Skin epidermis (tissue), 12 donors: ENCODE results near the gene ACACA.
A peak's percentile ranks its signal among the peaks of the same experiment; 100 is the strongest.
"Not testable (repeated sequence)": the region's sequence is repeated elsewhere in the genome, so short reads cannot be mapped to it uniquely, and the experiment has no call there.

Experiments
- H3K27ac ChIP-seq, 21 experiments: fragments of 200-600 bp; sonication (generic) in 11 of 21; one replicate each; pipeline ENCODE4 v1.5.0; 2020; ENCODE audit warnings: mild to moderate bottlenecking in 3 of 21, inconsistent platforms in 2 of 21, moderate library complexity in 2 of 21
- H3K4me3 ChIP-seq, 7 experiments: fragments of 200-600 bp; sonication (generic) in 2 of 7; one replicate each; pipeline ENCODE4 v1.5.0; 2020; ENCODE audit warnings: inconsistent platforms in 2 of 7, mild to moderate bottlenecking in 2 of 7, moderate library complexity in 1 of 7

ACACA gene

GRCh38 chr17:37092071-37092470, 314.6 kb downstream of the ACACA start:
- Histone ChIP-seq H3K27ac (peak overlapping the region in 1 of 21 experiments; percentile 4), H3K4me3 (no peak overlapping the region)

- Histone ChIP-seq H3K27ac (peak overlapping the region in 5 of 21 experiments; percentile 58 to 84 (median 75)), H3K4me3 (no peak overlapping the region)
Observed at GRCh38 chr17:37090941-37091340, 315.7 kb downstream of the ACACA start.

- Histone ChIP-seq H3K4me3 (no peak overlapping the region), H3K27ac (peak overlapping the region in 11 of 21 experiments; percentile 21 to 84 (median 58))
Observed at GRCh38 chr17:37089956-37090355, 316.7 kb downstream of the ACACA start.

- H3K4me3 ChIP-seq, result no peak overlapping the region
- peak overlapping the region in 6 of 21 experiments; percentile 21 to 83 (median 30) for H3K27ac ChIP-seq
Observed at GRCh38 chr17:37088913-37089312, 317.7 kb downstream of the ACACA start.

- H3K27ac ChIP-seq, result peak overlapping the region in 3 of 21 experiments; percentile 6 to 83 (median 30)
Observed at GRCh38 chr17:37088459-37088858, 318.2 kb downstream of the ACACA start.

GRCh38 chr17:37087683-37088082, 319.0 kb downstream of the ACACA start:
- H3K27ac ChIP-seq, result no peak overlapping the region

More at GRCh38 chr17:37088459-37088858, 318.2 kb downstream of the ACACA start:
- no peak overlapping the region for H3K4me3 ChIP-seq

GRCh38 chr17:37086948-37087347, 319.7 kb downstream of the ACACA start:
- Histone ChIP-seq H3K4me3 (no peak overlapping the region), H3K27ac (no peak overlapping the region)

More at GRCh38 chr17:37087683-37088082, 319.0 kb downstream of the ACACA start:
- H3K4me3 ChIP-seq, result no peak overlapping the region

- H3K27ac ChIP-seq, result no peak overlapping the region
- no peak overlapping the region for H3K4me3 ChIP-seq
Observed at GRCh38 chr17:37086334-37086733, 320.3 kb downstream of the ACACA start.

- no peak overlapping the region for H3K27ac ChIP-seq
- no peak overlapping the region for H3K4me3 ChIP-seq
Observed at GRCh38 chr17:37084372-37084771, 322.3 kb downstream of the ACACA start.

GRCh38 chr17:37083456-37083855, 323.2 kb downstream of the ACACA start:
- H3K4me3 ChIP-seq, result no peak overlapping the region
- H3K27ac ChIP-seq, result no peak overlapping the region

GRCh38 chr17:37082985-37083384, 323.7 kb downstream of the ACACA start:
- no peak overlapping the region for H3K4me3 ChIP-seq
- H3K27ac ChIP-seq, result no peak overlapping the region

GRCh38 chr17:37082311-37082860, 324.2 kb downstream of the ACACA start:
- no peak overlapping the region for H3K27ac ChIP-seq
- H3K4me3 ChIP-seq, result no peak overlapping the region

GRCh38 chr17:37081287-37081686, 325.3 kb downstream of the ACACA start:
- Histone ChIP-seq H3K4me3 (no peak overlapping the region), H3K27ac (no peak overlapping the region)

- H3K27ac ChIP-seq, result no peak overlapping the region
Observed at GRCh38 chr17:37079735-37080134, 326.9 kb downstream of the ACACA start.

GRCh38 chr17:37079065-37079708, 327.4 kb downstream of the ACACA start:
- Histone ChIP-seq H3K4me3 (no peak overlapping the region), H3K27ac (no peak overlapping the region)

More at GRCh38 chr17:37079735-37080134, 326.9 kb downstream of the ACACA start:
- no peak overlapping the region for H3K4me3 ChIP-seq

- H3K27ac ChIP-seq, H3K4me3 ChIP-seq: not testable (repeated sequence)
Observed at GRCh38 chr17:37073464-37073863, 333.2 kb downstream of the ACACA start.

GRCh38 chr17:37069087-37069486, 337.5 kb downstream of the ACACA start:
- Histone ChIP-seq H3K27ac (no peak overlapping the region), H3K4me3 (no peak overlapping the region)

GRCh38 chr17:37068266-37068665, 338.4 kb downstream of the ACACA start:
- no peak overlapping the region for H3K4me3 ChIP-seq

GRCh38 chr17:37067555-37068111, 339.0 kb downstream of the ACACA start:
- no peak overlapping the region for H3K27ac ChIP-seq
- H3K4me3 ChIP-seq, result no peak overlapping the region

More at GRCh38 chr17:37068266-37068665, 338.4 kb downstream of the ACACA start:
- no peak overlapping the region for H3K27ac ChIP-seq

- Histone ChIP-seq H3K27ac (no peak overlapping the region), H3K4me3 (no peak overlapping the region)
Observed at GRCh38 chr17:37066322-37067255, 340.0 kb downstream of the ACACA start.
